DMS153 treated with DMSO at 0.1 percent for 48 hours (cell line): ENCODE data around the gene PDIK1L.

Experiments used
- DNase-seq: peaks from one replicate; lab custom pipeline; 2025; ENCODE audit not compliant: unreplicated experiment; lab: John Stamatoyannopoulos, UW

The PDIK1L gene

GRCh38 chr1:26111530-26112406 is at the start of gene PDIK1L:
TSS of gene PDIK1L (plus strand) at chr1:26111824. CDS start at chr1:26114309, 2,485 bp downstream.
- peak; percentile 98 for DNase-seq

GRCh38 chr1:26064553-26064952 is 47.1 kb upstream of the PDIK1L start:
- DNase-seq, result no peak

GRCh38 chr1:26066160-26066559 is 45.5 kb upstream of the PDIK1L start:
- no peak for DNase-seq

- DNase-seq, result no peak
Observed at GRCh38 chr1:26066857-26067256, 44.8 kb upstream of the PDIK1L start.

- no peak for DNase-seq
Observed at GRCh38 chr1:26067432-26067911, 44.2 kb upstream of the PDIK1L start, which contains the start of gene TRIM63. TSS of gene TRIM63 (minus strand) at chr1:26067630. CDS start at chr1:26067494, 136 bp downstream.

GRCh38 chr1:26069941-26070295 is 41.7 kb upstream of the PDIK1L start:
- DNase-seq, result no peak

- DNase-seq, result no peak
Observed at GRCh38 chr1:26070296-26070962, 41.2 kb upstream of the PDIK1L start.

GRCh38 chr1:26070963-26071342 is 40.7 kb upstream of the PDIK1L start:
- DNase-seq, result no peak

- no peak for DNase-seq
Observed at GRCh38 chr1:26072305-26072704, 39.3 kb upstream of the PDIK1L start.

GRCh38 chr1:26075421-26076144 is 36.0 kb upstream of the PDIK1L start:
- no peak for DNase-seq

GRCh38 chr1:26077524-26077923 is 34.1 kb upstream of the PDIK1L start:
- no peak for DNase-seq

GRCh38 chr1:26078286-26079177 is 33.1 kb upstream of the PDIK1L start:
- DNase-seq, result no peak

- DNase-seq, result no peak
Observed at GRCh38 chr1:26079178-26079563, 32.5 kb upstream of the PDIK1L start.

GRCh38 chr1:26079960-26080814 is 31.4 kb upstream of the PDIK1L start:
- DNase-seq, result no peak

GRCh38 chr1:26081267-26082019 is 30.2 kb upstream of the PDIK1L start:
- no peak for DNase-seq

GRCh38 chr1:26082020-26082350 is 29.6 kb upstream of the PDIK1L start:
- DNase-seq, result no peak

GRCh38 chr1:26083208-26083607 is 28.4 kb upstream of the PDIK1L start:
- no peak for DNase-seq

- DNase-seq, result no peak
Observed at GRCh38 chr1:26084091-26084561, 27.5 kb upstream of the PDIK1L start.

- DNase-seq, result no peak
Observed at GRCh38 chr1:26084844-26085243, 26.8 kb upstream of the PDIK1L start.
